ENCODE data around the gene TFDP1. TPM values are rescaled to one million over a fixed set of nuclear protein-coding genes. Genes with fewer than 3 reads are reported as not detected.

TFDP1 gene
- total and polyA plus RNA-seq, 2 of the 4 experiments (the other 2 are of a cell fraction), result 59.3 to 97.0 TPM

DNA sequence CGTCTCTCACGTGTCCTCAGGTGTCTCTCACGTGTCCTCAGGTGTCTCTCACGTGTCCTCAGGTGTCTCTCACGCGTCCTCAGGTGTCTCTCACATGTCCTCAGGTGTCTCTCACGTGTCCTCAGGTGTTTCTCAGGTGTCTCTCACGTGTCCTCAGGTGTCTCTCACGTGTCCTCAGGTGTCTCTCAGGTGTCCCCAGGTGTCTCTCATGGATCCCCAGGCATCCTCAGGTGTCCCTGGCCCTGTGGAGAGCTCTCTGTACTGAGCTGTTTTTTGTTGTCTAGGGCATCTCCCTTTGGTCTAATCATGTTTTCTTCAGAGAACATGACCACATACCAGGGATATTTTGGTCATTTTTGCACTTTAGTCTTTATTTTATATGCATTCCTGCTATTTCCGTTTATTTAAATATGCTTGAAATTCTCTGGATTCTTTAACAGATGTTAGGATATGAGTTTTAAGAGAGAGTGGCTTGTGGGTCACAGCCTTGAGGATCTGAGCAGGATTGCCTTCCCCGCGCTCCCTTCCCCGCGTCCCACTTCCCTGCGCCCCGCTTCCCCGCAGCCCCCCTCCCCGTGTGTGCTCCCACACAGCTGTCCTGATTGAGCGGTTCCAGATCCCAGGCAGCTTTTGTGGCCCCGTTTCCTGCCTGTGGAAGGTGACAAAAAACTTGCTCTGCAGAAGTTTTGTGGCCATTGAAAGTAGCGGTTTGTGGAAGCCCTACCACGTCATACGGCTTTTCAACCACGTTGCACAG lies 41.6 kb downstream of the TFDP1 start:
- Histone ChIP-seq H2AK5ac (ENCODE audit: low read depth, low read length) (peak overlapping the region; percentile 91), H3K4me3 (ENCODE audit: insufficient read depth, low read depth, low read length) (no peak overlapping the region), H2AK9ac (replicated peaks; ENCODE audit: low read depth, low read length, poor library complexity) (peak overlapping the region; percentile 35), H3K27ac (ENCODE audit: insufficient read depth, low read length) (peak overlapping the region; percentile 93), H3K9me3 (ENCODE audit: control insufficient read depth, insufficient read depth, low read length) (no peaks in the 10 kb centered on the region), H2BK15ac (ENCODE audit: low read depth, low read length) (peak overlapping the region; percentile 10; the same call in 1 of the 3 replicates), H3K23ac (ENCODE audit: low read depth, low read length) (no peak overlapping the region), H3K14ac (replicated peaks; ENCODE audit: low read depth, low read length) (peak overlapping the region; percentile 71), H3K56ac (ENCODE audit: extremely low read depth, insufficient read depth, low read length) (no peak overlapping the region), H4K5ac (ENCODE audit: low read depth, low read length) (peak overlapping the region; percentile 76), H3K4me1 (ENCODE audit: control insufficient read depth, insufficient read depth, low read length) (peaks cover 13% of the 10 kb centered on the region), H3K18ac (ENCODE audit: low read depth, low read length) (peak overlapping the region; percentile 97), H3K4me2 (ENCODE audit: low read depth, low read length) (peak overlapping the region; percentile 93), H4K20me1 (ENCODE audit: insufficient read depth, low read length) (peaks cover 64% of the 10 kb centered on the region), H3K79me1 (ENCODE audit: low read depth in 1 of 2, low read length in 2 of 2) (peaks cover 19 to 77% of the 10 kb centered on the region in 2 experiments), H2BK5ac (ENCODE audit: low read depth, low read length, poor library complexity, severe bottlenecking) (peak overlapping the region; percentile 78), H3K36me3 (ENCODE audit: control insufficient read depth, insufficient read depth, low read length) (peaks cover 34% of the 10 kb centered on the region), H3K4ac (ENCODE audit: low read depth, low read length) (peak overlapping the region; percentile 75), H2BK20ac (ENCODE audit: low read depth, low read length) (peak overlapping the region; percentile 78), H3K9me1 (ENCODE audit: insufficient read depth, low read length) (peaks cover 20% of the 10 kb centered on the region), H3K27me3 (ENCODE audit: control insufficient read depth, insufficient read depth, low read length) (no peaks in the 10 kb centered on the region), H2BK120ac (ENCODE audit: low read depth, low read length) (peak overlapping the region; percentile 69), H3K9ac (ENCODE audit: low read depth, low read length) (no peak overlapping the region), H4K91ac (ENCODE audit: insufficient read depth, low read depth, low read length) (peak overlapping the region; percentile 44; the same call in 1 of the 2 replicates), H2AFZ (replicated peaks; ENCODE audit: low read length, poor library complexity) (no peak overlapping the region), H4K8ac (ENCODE audit: low read depth in 2 of 2, low read length in 2 of 2) (peak overlapping the region in 1 of 2 experiments; percentile 50; a peak in 2 of 4 replicates)
- WGBS, 2 experiments (ENCODE audit: extremely low coverage in 2 of 2, insufficient read length in 1 of 2), result 82% methylated on average over 16 of the region's 24 CpGs; no CpG with 5 or more reads in 1 of the 2 experiments
- no TSS peak for BruUV-seq (replicated peaks)
- POLR2A ChIA-PET (ENCODE audit: unreplicated experiment), result no interaction called here
- in situ Hi-C loops (cut with MboI; ENCODE audit: low sequenced_read_pairs), result no loop called here
- dilution Hi-C loops (cut with HindIII; ENCODE audit: low sequenced_read_pairs, unreplicated experiment), result no loop called here
- DNase-seq, result peak; percentile 50
- ATAC-seq (ENCODE audit: low read depth), result peak; percentile 82
- TF ChIP-seq RCOR1 (IDR thresholded peaks at IDR 0.05; ENCODE audit: insufficient replicate concordance, low read length) (no peak), MAZ (IDR thresholded peaks at IDR 0.05; ENCODE audit: borderline replicate concordance, low read depth, low read length) (no peak), POLR2A (IDR thresholded peaks at IDR 0.05; ENCODE audit: low read depth, low read length) (no peak), FOS (IDR thresholded peaks at IDR 0.05; ENCODE audit: low read depth, low read length) (no peak)
- TF ChIP-seq, protein P1, sequence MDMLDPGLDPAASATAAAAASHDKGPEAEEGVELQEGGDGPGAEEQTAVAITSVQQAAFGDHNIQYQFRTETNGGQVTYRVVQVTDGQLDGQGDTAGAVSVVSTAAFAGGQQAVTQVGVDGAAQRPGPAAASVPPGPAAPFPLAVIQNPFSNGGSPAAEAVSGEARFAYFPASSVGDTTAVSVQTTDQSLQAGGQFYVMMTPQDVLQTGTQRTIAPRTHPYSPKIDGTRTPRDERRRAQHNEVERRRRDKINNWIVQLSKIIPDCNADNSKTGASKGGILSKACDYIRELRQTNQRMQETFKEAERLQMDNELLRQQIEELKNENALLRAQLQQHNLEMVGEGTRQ (IDR thresholded peaks at IDR 0.05; ENCODE audit: low read depth, low read length), result no peak
- TF ChIP-seq, protein P2, sequence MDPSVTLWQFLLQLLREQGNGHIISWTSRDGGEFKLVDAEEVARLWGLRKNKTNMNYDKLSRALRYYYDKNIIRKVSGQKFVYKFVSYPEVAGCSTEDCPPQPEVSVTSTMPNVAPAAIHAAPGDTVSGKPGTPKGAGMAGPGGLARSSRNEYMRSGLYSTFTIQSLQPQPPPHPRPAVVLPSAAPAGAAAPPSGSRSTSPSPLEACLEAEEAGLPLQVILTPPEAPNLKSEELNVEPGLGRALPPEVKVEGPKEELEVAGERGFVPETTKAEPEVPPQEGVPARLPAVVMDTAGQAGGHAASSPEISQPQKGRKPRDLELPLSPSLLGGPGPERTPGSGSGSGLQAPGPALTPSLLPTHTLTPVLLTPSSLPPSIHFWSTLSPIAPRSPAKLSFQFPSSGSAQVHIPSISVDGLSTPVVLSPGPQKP (IDR thresholded peaks at IDR 0.05; ENCODE audit: borderline replicate concordance, low read depth, low read length), result no peak
- intact Hi-C loops (cut with micrococcal nuclease), result no loop called here
- CTCF ChIA-PET, result no interaction called here
